Gastrocnemius medialis (tissue), 4 donors: ENCODE results near the gene KIF5B. TPM values are rescaled to one million over a fixed set of nuclear protein-coding genes. Genes with fewer than 3 reads are reported as not detected.
"Not testable (repeated sequence)": the region's sequence is repeated elsewhere in the genome, so short reads cannot be mapped to it uniquely, and the experiment has no call there.

Experiments used
- ATAC-seq, 2 donors: fragments of 150-250 bp; one replicate each; pipeline ENCODE4 v1.9.1; 2016
- DNase-seq, 2 donors: peaks; one replicate each; pipeline ENCODE4 v3.0.0-alpha.2; 2019
- H3K27ac ChIP-seq, 4 donors: fragments of 200-600 bp; sonication (generic); 1 replicate in 1 of 4; 2 replicates in 3 of 4; pipeline ENCODE4 v1.5.1; 2016 to 2018; ENCODE audit warnings: mild to moderate bottlenecking in 2 of 4, moderate library complexity in 1 of 4
- H3K27me3 ChIP-seq, 3 donors: fragments of 200-600 bp; sonication (generic) in 2 of 3; 1 replicate in 1 of 3; 2 replicates in 2 of 3; pipeline versions ENCODE4 v1.5.1 to v1.6.0; 2016 to 2019; ENCODE audit warnings: mild to moderate bottlenecking in 1 of 3, moderate library complexity in 1 of 3
- H3K36me3 ChIP-seq, 2 donors: fragments of 200-600 bp; sonication (generic) in 1 of 2; one replicate each; pipeline ENCODE4 v1.5.1; 2017 to 2018
- H3K4me1 ChIP-seq, 2 donors: fragments of 200-600 bp; sonication (generic) in 1 of 2; one replicate each; pipeline ENCODE4 v1.5.1; 2016 to 2017; ENCODE audit warnings: mild to moderate bottlenecking in 2 of 2
- H3K4me3 ChIP-seq, 4 donors: fragments of 200-600 bp; sonication (generic) in 3 of 4; 1 replicate in 1 of 4; 2 replicates in 3 of 4; pipeline ENCODE4 v1.5.1; 2016 to 2019; ENCODE audit warnings: mild to moderate bottlenecking in 2 of 4
- H3K9me3 ChIP-seq, 3 donors: fragments of 200-600 bp; sonication (generic) in 2 of 3; 1 replicate in 1 of 3; 2 replicates in 2 of 3; pipeline ENCODE4 v1.5.1; 2016 to 2019
- POLR2A ChIP-seq, 2 donors: fragments of 450-650 bp; IDR thresholded peaks; one replicate each; pipeline ENCODE4 v1.6.1; 2017; ENCODE audit warnings: antibody characterized with exemption in 2 of 2, mild to moderate bottlenecking in 2 of 2, moderate library complexity in 2 of 2
- in situ Hi-C, 4 donors: fragments of 200-750 bp; cut with MboI; loops; one replicate each; pipeline versions ENCODE4 v1.15.0 to v1.8.0; 2017; ENCODE audit warnings: low sequenced_read_pairs in 4 of 4
- intact Hi-C: fragments of 100-400 bp; cut with DNase I; formaldehyde crosslinking; loops from one replicate; pipeline ENCODE4 v1.15.1; 2023; ENCODE audit warnings: low total_unique reads
- total RNA-seq, 4 donors: library from RNA; depleted of rRNA; stranded (reverse); fragments of >200 nt; gene quantifications; one replicate each; pipeline versions ENCODE4 v1.1.0 to v1.2.3, GENCODE V29; 2016
- TF ChIP-seq, protein P1 (sequence below), 5 experiments: fragments of 450-650 bp in 3 of 5; fragments of 200-600 bp in 2 of 5; sonication (generic) in 2 of 5; IDR thresholded peaks in 4 of 5; conservative IDR thresholded peaks in 1 of 5; 1 replicate in 4 of 5; 2 replicates in 1 of 5; pipeline ENCODE4 v1.5.1; 2016 to 2019; ENCODE audit warnings: antibody characterized with exemption in 5 of 5, mild to moderate bottlenecking in 3 of 5, moderate library complexity in 3 of 5

KIF5B gene
- total RNA-seq, 4 donors from 2014 or later, result 123 to 151 (median 142) TPM

DNA sequence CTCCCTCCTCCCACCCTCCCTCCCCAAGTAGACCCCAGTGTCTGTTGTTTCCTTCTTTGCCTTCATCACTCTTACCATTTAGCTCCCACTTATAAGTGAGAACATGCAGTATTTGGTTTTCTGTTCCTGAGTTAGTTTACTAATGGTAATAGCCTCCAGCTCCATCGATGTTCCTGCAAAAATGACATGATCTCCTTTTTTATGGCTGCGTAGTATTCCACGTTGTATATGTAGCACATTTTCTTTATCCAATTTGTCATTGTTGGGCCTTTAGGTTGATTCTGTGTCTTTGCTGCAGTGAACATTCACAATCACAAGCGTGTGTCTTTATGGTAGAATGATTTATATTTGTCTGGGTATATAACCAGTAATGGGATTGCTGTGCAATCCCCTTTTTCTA, 75.8 kb downstream of the KIF5B start:
- H3K36me3 ChIP-seq, result no peaks in the 10 kb centered on the region
- intact Hi-C loops (no loop called here), in situ Hi-C loops (no loop called here)
- H3K9me3 ChIP-seq, result no peaks in the 10 kb centered on the region
- H3K4me1 ChIP-seq, result no peaks in the 10 kb centered on the region
- DNase-seq (no peak), ATAC-seq (no peak)
- H3K4me3 ChIP-seq, result no peak overlapping the region
- no peaks in the 10 kb centered on the region for H3K27me3 ChIP-seq
- H3K27ac ChIP-seq, result no peak overlapping the region
- TF ChIP-seq, protein P1, sequence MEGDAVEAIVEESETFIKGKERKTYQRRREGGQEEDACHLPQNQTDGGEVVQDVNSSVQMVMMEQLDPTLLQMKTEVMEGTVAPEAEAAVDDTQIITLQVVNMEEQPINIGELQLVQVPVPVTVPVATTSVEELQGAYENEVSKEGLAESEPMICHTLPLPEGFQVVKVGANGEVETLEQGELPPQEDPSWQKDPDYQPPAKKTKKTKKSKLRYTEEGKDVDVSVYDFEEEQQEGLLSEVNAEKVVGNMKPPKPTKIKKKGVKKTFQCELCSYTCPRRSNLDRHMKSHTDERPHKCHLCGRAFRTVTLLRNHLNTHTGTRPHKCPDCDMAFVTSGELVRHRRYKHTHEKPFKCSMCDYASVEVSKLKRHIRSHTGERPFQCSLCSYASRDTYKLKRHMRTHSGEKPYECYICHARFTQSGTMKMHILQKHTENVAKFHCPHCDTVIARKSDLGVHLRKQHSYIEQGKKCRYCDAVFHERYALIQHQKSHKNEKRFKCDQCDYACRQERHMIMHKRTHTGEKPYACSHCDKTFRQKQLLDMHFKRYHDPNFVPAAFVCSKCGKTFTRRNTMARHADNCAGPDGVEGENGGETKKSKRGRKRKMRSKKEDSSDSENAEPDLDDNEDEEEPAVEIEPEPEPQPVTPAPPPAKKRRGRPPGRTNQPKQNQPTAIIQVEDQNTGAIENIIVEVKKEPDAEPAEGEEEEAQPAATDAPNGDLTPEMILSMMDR (IDR thresholded peaks at IDR 0.05 in 4 of 5, conservative IDR thresholded peaks at IDR 0.05 in 1 of 5), result no peak
- no peak for TF ChIP-seq POLR2A (IDR thresholded peaks at IDR 0.05)

DNA sequence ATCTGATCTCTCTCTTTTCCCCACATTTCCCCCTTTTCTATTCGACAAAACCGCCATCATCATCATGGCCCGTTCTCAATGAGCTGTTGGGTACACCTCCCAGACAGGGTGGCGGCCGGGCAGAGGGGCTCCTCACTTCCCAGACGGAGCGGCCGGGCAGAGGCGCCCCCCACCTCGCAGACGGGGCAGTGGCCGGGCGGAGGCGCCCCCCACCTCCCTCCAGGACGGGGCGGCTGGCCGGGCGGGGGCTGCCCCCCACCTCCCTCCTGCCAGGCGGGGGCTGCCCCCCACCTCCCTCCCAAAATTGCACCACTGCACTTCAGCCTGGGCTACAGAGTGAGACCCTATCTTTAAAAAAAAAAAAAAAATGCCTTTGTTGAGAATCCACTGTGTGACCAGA, 77.2 kb downstream of the KIF5B start:
- not testable (repeated sequence) for ATAC-seq

DNA sequence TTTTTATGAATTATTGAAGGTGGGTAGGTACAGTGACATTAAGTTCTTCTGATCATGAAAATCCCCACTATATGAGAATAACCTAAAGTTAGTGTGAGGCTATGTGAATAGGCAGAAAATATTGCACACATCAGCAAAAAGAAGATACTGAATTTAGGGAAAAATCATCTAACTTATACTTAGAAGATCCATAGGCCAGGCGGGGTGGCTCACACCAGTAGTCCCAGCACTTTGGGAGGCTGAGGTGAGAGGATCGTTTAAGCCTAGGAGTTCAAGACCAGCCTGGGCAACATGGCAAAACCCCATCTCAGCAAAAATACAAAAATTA, 78.1 kb downstream of the KIF5B start:
- TF ChIP-seq POLR2A (IDR thresholded peaks at IDR 0.05), result no peak
- TF ChIP-seq, protein P1 (IDR thresholded peaks at IDR 0.05 in 4 of 5, conservative IDR thresholded peaks at IDR 0.05 in 1 of 5), result no peak
- no peak for DNase-seq
- no peaks in the 10 kb centered on the region for H3K9me3 ChIP-seq
- in situ Hi-C loops (no loop called here), intact Hi-C loops (no loop called here)
- H3K4me3 ChIP-seq, result no peak overlapping the region
- H3K36me3 ChIP-seq, result no peaks in the 10 kb centered on the region
- ATAC-seq, result no peak
- no peaks in the 10 kb centered on the region for H3K4me1 ChIP-seq
- H3K27me3 ChIP-seq, result no peaks in the 10 kb centered on the region
- H3K27ac ChIP-seq, result no peak overlapping the region

More for the DNA sequence above, 77.2 kb downstream of the KIF5B start:
- H3K4me1 ChIP-seq, intact Hi-C loops, H3K9me3 ChIP-seq, H3K27me3 ChIP-seq, H3K4me3 ChIP-seq, H3K36me3 ChIP-seq, DNase-seq, H3K27ac ChIP-seq, in situ Hi-C loops: not testable (repeated sequence)

DNA sequence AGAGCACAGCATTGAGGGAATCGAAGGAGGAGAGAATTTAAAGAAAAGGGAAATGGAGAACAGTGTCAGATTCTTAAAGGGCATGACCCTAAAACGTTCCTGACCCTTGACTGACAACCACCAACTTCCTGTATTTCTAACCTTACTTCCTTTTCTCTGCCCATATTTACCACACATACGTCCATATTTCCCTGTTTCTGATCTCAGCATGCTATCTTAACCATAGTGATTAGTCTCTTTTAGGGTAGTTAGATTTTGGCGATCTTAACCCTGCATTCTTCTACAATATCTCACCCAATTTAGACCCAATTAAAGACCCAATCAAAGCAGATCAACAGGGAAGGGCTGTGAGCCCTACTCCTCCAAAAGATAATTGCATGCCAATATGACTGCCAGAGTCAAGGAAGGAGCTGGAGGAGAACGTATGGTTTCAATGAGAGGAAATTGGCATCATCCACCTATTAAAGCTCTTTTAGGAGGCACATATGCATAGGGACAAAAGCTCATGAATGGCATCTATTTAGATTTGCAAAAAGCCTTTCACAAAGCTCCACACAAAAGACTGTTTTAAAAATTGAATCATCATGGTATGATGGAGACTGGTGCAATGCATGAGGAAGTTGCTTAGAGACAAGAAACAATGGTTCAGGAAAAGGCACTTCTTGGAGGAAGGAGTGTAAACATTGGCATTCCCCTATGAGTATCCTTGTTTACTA, 78.6 kb downstream of the KIF5B start:
- no peaks in the 10 kb centered on the region for H3K9me3 ChIP-seq
- no peak overlapping the region for H3K27ac ChIP-seq
- no peaks in the 10 kb centered on the region for H3K27me3 ChIP-seq
- ATAC-seq (no peak), DNase-seq (no peak)
- H3K4me3 ChIP-seq, result no peak overlapping the region
- intact Hi-C loops, result no loop called here
- no peaks in the 10 kb centered on the region for H3K4me1 ChIP-seq
- no peaks in the 10 kb centered on the region for H3K36me3 ChIP-seq
- TF ChIP-seq, protein P1 (IDR thresholded peaks at IDR 0.05 in 4 of 5, conservative IDR thresholded peaks at IDR 0.05 in 1 of 5), result no peak
- TF ChIP-seq POLR2A (IDR thresholded peaks at IDR 0.05), result no peak
- in situ Hi-C loops, result no loop called here

DNA sequence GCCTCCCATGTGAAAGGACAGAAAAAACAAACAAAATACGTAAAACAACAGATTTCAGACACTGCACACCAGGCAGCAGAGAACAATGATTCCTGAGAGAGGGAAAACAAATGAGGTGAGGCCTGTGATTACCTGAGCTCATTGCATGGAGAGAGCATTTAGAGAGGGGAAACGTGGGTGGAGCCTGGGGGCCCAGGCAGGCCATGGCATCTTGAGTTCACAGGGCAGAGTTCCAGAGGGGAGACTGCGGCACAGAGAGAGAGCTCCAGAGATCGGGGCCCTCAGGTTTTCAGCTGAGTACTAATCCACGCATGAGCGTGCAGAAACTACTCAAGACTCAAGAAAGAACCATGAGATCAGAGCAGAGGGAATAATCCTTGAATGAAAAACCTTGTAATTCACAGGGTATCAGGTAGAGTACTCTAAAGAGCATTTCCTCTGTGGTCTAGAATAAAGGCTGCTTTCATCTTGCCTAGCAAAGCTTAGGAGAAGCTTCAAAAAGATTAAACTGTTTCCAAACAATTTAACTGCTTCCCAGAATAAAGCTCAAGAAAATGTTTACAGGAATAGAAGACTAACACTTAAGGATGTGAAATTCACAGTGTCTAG, 81.0 kb downstream of the KIF5B start:
- Histone ChIP-seq H3K27me3 (no peaks in the 10 kb centered on the region), H3K27ac (no peak overlapping the region), H3K4me3 (no peak overlapping the region), H3K36me3 (no peaks in the 10 kb centered on the region), H3K9me3 (no peaks in the 10 kb centered on the region), H3K4me1 (no peaks in the 10 kb centered on the region)
- in situ Hi-C loops (no loop called here), intact Hi-C loops (no loop called here)
- DNase-seq (no peak), ATAC-seq (no peak)
- no peak for TF ChIP-seq POLR2A (IDR thresholded peaks at IDR 0.05)
- TF ChIP-seq, protein P1 (IDR thresholded peaks at IDR 0.05 in 4 of 5, conservative IDR thresholded peaks at IDR 0.05 in 1 of 5), result no peak
